ENCODE measurements around the gene RAD51B. TPM values are rescaled to one million over a fixed set of nuclear protein-coding genes. Genes with fewer than 3 reads are reported as not detected.

Gene RAD51B
- total RNA-seq, 6 donors from 2014 or later, result 10.6 to 63.9 (median 18.4) TPM

DNA sequence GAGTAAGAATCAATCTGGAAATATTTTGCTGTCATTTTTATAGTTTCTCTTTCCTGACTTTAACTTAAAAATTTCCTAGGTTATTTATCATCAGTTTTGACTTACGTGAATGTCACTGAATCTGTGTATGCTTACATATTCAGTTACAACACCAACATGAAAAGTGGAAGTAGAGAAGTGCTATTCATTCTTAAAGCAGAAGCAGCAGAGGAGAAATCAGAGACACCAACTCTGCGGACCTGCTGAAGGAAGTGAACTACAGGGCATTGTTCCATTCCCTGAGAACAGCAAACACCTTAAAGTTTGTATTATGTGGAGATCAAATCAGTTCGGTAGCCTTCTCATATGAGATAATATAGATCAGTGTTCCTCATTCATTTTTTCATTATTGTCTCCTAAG is 34.1 kb downstream of the RAD51B start:
- H3K36me3 ChIP-seq, result no peaks in the 10 kb centered on the region
- no peaks in the 10 kb centered on the region for H3K27me3 ChIP-seq
- H3K4me1 ChIP-seq, result no peaks in the 10 kb centered on the region
- peak; percentile 70 to 75 for ATAC-seq (ENCODE audit: low FRiP score in 2 of 2)
- peak in 1 of 2 donors; percentile 23 for DNase-seq
- peak overlapping the region in 2 of 4 donors; percentile 72 to 74 for H3K27ac ChIP-seq
- no peaks in the 10 kb centered on the region for H3K9me3 ChIP-seq
- WGBS, 2 donors, result 65 to 77% methylated on average over 3 of the region's 3 CpGs
- TF ChIP-seq POLR2AphosphoS5 (IDR thresholded peaks at IDR 0.05) (no peak), EP300 (IDR thresholded peaks at IDR 0.05) (no peak), POLR2A (IDR thresholded peaks at IDR 0.05) (no peak)
- TF ChIP-seq, protein P1, sequence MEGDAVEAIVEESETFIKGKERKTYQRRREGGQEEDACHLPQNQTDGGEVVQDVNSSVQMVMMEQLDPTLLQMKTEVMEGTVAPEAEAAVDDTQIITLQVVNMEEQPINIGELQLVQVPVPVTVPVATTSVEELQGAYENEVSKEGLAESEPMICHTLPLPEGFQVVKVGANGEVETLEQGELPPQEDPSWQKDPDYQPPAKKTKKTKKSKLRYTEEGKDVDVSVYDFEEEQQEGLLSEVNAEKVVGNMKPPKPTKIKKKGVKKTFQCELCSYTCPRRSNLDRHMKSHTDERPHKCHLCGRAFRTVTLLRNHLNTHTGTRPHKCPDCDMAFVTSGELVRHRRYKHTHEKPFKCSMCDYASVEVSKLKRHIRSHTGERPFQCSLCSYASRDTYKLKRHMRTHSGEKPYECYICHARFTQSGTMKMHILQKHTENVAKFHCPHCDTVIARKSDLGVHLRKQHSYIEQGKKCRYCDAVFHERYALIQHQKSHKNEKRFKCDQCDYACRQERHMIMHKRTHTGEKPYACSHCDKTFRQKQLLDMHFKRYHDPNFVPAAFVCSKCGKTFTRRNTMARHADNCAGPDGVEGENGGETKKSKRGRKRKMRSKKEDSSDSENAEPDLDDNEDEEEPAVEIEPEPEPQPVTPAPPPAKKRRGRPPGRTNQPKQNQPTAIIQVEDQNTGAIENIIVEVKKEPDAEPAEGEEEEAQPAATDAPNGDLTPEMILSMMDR (IDR thresholded peaks at IDR 0.05), result no peak
- H3K4me3 ChIP-seq, result no peak overlapping the region

DNA sequence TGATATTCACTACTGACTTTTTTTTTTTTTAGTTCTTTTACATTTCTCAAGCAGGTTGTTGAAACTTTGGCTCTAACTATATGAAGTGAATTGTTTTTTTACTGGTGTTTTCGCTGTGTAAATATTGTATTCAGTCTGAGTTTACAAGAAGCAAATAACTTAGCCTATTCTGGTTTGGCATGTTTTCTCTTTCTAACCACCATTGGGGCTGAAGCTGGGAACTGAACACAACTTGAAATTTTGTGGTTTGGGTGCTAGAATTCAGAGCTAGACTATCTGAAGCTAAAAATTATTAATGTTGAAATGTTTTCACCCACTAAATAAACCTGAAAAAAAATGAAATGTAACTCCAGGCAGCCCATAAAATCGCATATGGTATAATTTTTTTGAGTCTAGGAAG is 37.2 kb downstream of the RAD51B start:
- no peak for ATAC-seq (ENCODE audit: low FRiP score in 2 of 2)
- Histone ChIP-seq H3K27me3 (no peaks in the 10 kb centered on the region), H3K27ac (no peak overlapping the region), H3K4me1 (peaks cover 0 to 5% (median 0%) of the 10 kb centered on the region in 4 donors), H3K4me3 (no peak overlapping the region), H3K36me3 (no peaks in the 10 kb centered on the region), H3K9me3 (no peaks in the 10 kb centered on the region)
- no peak for DNase-seq
- TF ChIP-seq POLR2A (IDR thresholded peaks at IDR 0.05), result no peak
- TF ChIP-seq, protein P1 (IDR thresholded peaks at IDR 0.05), result no peak
- TF ChIP-seq EP300 (IDR thresholded peaks at IDR 0.05), result no peak
- no peak for TF ChIP-seq POLR2AphosphoS5 (IDR thresholded peaks at IDR 0.05)
- WGBS, 2 donors, result 52 to 62% methylated on average over 2 of the region's 2 CpGs

DNA sequence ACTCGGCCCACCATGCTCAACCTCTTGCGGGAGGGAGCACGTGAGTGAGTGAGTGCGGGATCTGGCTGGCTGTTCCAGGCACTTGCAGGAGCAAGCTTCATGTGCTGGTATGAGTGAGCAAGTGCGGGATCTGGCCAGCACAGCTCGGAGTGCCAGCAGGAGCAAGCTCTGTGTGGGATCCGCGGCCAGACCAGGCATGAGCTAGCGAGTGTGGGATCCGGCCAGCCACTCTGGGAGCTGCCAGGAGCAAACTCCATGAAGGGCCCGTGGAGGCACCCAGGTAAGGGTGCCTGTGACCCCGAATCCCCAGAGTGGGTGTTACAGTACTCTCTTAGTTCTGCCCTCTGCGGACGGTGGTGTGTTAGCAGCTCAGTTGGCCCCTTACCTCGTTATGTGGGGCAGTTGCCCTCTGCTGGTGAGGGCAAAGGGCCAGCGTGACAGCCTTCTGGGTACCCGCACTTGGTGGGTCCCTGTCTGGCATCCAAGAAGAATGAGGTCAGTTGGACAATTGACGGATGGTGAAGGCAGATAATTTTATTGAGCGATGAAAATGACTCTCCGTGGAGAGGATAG is 38.3 kb downstream of the RAD51B start:
- peak in 1 of 2 donors; percentile 42 for DNase-seq
- 90 to 95% methylated on average over 10 to 16 of the region's 20 CpGs for WGBS, 2 donors
- no peaks in the 10 kb centered on the region for H3K27me3 ChIP-seq
- no peak overlapping the region for H3K4me3 ChIP-seq
- H3K27ac ChIP-seq, result no peak overlapping the region
- H3K4me1 ChIP-seq, result peaks cover 0 to 5% (median 0%) of the 10 kb centered on the region in 4 donors
- H3K9me3 ChIP-seq, result no peaks in the 10 kb centered on the region
- no peaks in the 10 kb centered on the region for H3K36me3 ChIP-seq
- TF ChIP-seq POLR2AphosphoS5 (IDR thresholded peaks at IDR 0.05), result no peak
- TF ChIP-seq POLR2A (IDR thresholded peaks at IDR 0.05), result no peak
- TF ChIP-seq, protein P1 (IDR thresholded peaks at IDR 0.05), result no peak
- no peak for TF ChIP-seq EP300 (IDR thresholded peaks at IDR 0.05)
- ATAC-seq (ENCODE audit: low FRiP score in 2 of 2), result no peak

DNA sequence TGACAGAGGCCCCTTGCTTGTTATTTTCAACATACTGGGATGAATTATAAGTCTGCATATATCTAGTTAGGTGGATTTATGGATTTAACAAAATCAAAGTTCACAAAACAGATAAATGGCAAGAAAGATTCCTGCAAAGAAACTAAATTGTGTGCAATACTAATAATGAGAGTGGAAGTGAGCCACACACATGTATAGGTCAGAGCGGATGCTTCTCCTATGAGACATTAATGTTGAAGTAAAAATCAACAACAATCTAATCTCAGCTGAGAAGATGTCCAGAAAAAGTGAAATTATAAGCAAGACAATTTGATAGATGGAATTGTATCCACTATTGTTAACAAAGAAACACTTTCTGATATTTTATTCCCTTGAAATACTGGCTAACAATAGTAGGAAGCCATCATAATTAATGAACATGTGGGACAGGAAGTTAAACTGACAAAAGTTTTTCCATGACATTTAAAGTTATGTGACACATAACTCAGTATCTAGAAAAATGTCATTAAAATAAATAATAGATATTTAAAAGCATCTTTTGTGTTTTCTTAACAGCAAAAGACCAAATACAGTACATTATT is 39.7 kb downstream of the RAD51B start:
- no peaks in the 10 kb centered on the region for H3K36me3 ChIP-seq
- peaks cover 0 to 5% (median 0%) of the 10 kb centered on the region in 4 donors for H3K4me1 ChIP-seq
- no peak overlapping the region for H3K4me3 ChIP-seq
- DNase-seq, result no peak
- H3K27ac ChIP-seq, result no peak overlapping the region
- H3K9me3 ChIP-seq, result no peaks in the 10 kb centered on the region
- no peaks in the 10 kb centered on the region for H3K27me3 ChIP-seq
- ATAC-seq (ENCODE audit: low FRiP score in 2 of 2), result no peak
- no peak for TF ChIP-seq POLR2AphosphoS5 (IDR thresholded peaks at IDR 0.05)
- TF ChIP-seq EP300 (IDR thresholded peaks at IDR 0.05), result no peak
- no peak for TF ChIP-seq POLR2A (IDR thresholded peaks at IDR 0.05)
- TF ChIP-seq, protein P1 (IDR thresholded peaks at IDR 0.05), result no peak
- 84 to 87% methylated on average over 1 of the region's 1 CpG for WGBS, 2 donors

DNA sequence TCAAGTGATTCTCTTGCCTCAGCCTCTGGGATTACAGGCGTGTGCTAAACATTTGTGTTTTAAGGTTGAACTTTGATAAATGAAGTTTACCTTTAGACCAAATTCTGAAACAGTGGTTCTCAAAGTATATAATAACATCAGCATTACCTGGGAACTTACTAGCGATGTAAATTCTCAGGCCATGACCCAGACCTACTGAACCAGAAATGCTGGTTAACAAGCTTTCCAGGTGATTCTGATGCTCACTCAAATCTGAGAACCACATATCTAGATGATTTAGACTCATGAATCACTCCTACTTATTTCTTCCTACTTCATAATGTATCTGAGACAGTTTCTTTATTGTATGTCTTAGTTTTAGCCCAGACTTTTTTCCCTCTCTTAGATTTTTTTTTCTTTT is 43.6 kb downstream of the RAD51B start:
- ATAC-seq (ENCODE audit: low FRiP score in 2 of 2) (no peak), DNase-seq (no peak)
- Histone ChIP-seq H3K4me3 (no peak overlapping the region), H3K4me1 (peaks cover 0 to 5% (median 0%) of the 10 kb centered on the region in 4 donors), H3K27me3 (no peaks in the 10 kb centered on the region), H3K36me3 (no peaks in the 10 kb centered on the region), H3K27ac (no peak overlapping the region), H3K9me3 (no peaks in the 10 kb centered on the region)
- TF ChIP-seq POLR2AphosphoS5 (IDR thresholded peaks at IDR 0.05) (no peak), EP300 (IDR thresholded peaks at IDR 0.05) (no peak), POLR2A (IDR thresholded peaks at IDR 0.05) (no peak)
- TF ChIP-seq, protein P1 (IDR thresholded peaks at IDR 0.05), result no peak
- WGBS, 2 donors, result 91 to 95% methylated on average over 2 of the region's 2 CpGs

Measured in upper lobe of left lung (tissue), 6 donors.